ENCODE data around the gene GAR1.
"Not testable (repeated sequence)": the region's sequence is repeated elsewhere in the genome, so short reads cannot be mapped to it uniquely, and the experiment has no call there.

Gene GAR1

DNA sequence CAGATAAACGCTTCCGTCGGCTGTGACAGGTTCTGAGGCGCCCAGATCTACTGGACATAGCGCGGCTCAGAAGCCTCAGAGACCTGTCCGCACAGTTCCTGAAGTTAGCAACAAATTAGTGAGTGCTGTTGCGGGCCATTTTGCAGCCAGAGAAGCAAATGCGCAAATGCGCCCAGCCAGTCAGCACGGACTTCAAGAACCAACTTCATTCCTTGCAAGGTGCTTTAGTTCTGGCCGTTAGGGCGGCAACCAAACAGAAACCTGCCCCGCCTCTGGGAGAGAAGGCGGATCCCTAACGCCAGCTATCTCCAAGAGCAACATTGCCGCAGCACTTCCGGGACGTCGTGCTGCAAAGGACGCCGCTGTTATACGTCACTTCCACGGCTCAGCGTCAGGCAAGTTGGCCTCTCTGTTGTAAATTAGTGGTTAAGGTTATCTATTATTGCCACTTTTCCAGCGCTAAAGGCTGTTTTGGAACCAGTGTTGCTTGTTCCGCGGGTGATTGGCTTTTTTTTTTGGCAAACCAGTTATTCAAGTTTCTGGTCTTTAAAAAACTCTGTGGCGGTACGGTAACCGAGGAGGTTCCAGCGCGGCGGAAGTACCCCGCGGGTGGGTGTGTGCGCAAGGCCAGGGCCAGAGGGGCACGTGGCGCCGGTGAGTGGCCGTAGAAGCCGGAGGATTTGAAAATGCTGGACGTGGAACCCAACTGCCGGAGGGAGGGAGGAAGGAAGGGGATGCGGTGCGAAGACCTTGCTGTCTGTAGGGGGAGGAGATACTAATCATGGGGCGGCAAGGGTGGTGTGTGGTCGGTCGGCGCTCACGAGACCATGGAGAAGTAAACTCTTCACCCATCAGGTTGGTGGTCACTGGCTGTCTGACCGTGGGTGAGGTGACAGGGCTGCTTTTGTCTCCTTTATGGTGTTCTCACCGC, at the start of gene GAR1:
GAR1 (plus strand) TSS at position 612 of the 931 bp plus-strand sequence. CDS start 403 bp downstream, outside the sequence.
- H3K9me3 Mint-ChIP-seq = no peaks in the 10 kb centered on the region
- H3K27me3 Mint-ChIP-seq (ENCODE audit: low read depth, poor library complexity) = peaks cover 9% of the 10 kb centered on the region
- peaks cover 53% of the 10 kb centered on the region for H3K4me1 Mint-ChIP-seq

DNA sequence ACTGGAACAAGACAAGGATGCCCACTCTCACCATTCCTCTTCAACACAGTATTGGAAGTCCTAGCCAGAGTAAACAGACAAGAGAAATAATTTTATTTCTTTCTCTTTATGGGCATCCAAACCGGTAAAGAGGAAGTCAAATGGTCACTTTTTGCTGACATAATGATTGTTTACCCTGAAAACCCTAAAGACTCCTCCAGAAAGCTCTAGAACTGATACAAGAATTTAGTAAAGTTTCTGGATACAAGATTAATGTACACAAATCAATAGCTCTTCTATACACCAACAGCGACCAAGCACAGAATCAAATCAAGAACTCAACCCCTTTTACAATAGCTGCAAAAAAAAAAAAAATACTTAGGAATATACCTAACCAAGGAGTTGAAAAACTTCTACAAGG, 33.5 kb upstream of the GAR1 start:
- not testable (repeated sequence) for H3K9me3 Mint-ChIP-seq; H3K27ac Mint-ChIP-seq; H3K27me3 Mint-ChIP-seq (ENCODE audit: low read depth, poor library complexity); H3K4me3 Mint-ChIP-seq; DNase-seq; H3K36me3 Mint-ChIP-seq (ENCODE audit: low read depth); H3K4me1 Mint-ChIP-seq

More for the DNA sequence above, at the start of gene GAR1:
- peak within 1 kb of the TSS; percentile 100 for H3K4me3 Mint-ChIP-seq
- TF ChIP-seq, protein P1, sequence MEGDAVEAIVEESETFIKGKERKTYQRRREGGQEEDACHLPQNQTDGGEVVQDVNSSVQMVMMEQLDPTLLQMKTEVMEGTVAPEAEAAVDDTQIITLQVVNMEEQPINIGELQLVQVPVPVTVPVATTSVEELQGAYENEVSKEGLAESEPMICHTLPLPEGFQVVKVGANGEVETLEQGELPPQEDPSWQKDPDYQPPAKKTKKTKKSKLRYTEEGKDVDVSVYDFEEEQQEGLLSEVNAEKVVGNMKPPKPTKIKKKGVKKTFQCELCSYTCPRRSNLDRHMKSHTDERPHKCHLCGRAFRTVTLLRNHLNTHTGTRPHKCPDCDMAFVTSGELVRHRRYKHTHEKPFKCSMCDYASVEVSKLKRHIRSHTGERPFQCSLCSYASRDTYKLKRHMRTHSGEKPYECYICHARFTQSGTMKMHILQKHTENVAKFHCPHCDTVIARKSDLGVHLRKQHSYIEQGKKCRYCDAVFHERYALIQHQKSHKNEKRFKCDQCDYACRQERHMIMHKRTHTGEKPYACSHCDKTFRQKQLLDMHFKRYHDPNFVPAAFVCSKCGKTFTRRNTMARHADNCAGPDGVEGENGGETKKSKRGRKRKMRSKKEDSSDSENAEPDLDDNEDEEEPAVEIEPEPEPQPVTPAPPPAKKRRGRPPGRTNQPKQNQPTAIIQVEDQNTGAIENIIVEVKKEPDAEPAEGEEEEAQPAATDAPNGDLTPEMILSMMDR (IDR thresholded peaks at IDR 0.05) = no peak
- peak within 1 kb of the TSS; percentile 98 for H3K27ac Mint-ChIP-seq
- H3K36me3 Mint-ChIP-seq (ENCODE audit: low read depth) = peaks cover 35% of the 10 kb centered on the region
- DNase-seq = peak; percentile 82

DNA sequence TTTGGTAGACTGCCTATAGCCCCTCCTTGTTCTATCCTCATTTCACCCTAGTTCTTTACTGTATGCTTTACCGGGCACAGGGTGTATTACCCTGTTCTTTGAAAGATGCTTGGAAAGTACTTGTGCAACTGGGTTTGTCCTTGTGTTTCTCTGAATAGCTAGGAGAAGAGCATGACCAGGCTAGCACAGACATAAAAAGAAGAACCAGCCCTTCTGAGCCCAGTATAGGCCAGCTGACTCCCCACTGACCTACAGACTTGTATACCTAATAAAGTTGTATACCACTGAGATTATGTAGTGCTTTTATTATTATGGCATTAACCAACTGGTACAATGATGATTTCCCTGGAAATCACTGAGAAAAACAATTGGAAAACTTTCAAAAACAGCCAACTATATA, 28.7 kb upstream of the GAR1 start:
- no peak overlapping the region for H3K4me3 Mint-ChIP-seq
- H3K36me3 Mint-ChIP-seq (ENCODE audit: low read depth) = no peaks in the 10 kb centered on the region
- H3K4me1 Mint-ChIP-seq = no peaks in the 10 kb centered on the region
- H3K27me3 Mint-ChIP-seq (ENCODE audit: low read depth, poor library complexity) = peaks cover 19% of the 10 kb centered on the region
- no peak for DNase-seq
- TF ChIP-seq, protein P1 (IDR thresholded peaks at IDR 0.05) = no peak
- H3K27ac Mint-ChIP-seq = no peak overlapping the region
- H3K9me3 Mint-ChIP-seq = peaks cover 17% of the 10 kb centered on the region

DNA sequence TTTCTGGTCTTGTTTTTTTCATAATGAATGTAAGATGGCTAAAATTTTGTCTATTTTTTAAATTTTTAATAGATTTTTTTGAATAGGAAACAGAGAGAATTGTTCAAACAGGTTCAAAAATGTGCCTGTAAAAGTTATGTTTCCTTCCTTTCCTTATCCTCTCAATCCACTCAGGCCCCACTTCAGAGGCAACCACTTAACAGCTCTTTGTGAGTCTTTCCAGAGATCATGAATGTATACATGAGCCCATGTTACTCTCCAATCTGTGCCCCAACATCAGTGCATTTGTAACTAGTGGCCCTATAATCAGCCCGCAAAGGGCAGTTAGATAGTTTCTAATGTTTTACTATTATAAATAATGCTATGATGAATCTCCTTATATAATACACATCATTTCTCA, 27.8 kb upstream of the GAR1 start:
- Mint-ChIP-seq H3K4me1 (no peaks in the 10 kb centered on the region), H3K27ac (no peak overlapping the region), H3K36me3 (ENCODE audit: low read depth) (no peaks in the 10 kb centered on the region), H3K27me3 (ENCODE audit: low read depth, poor library complexity) (peaks cover 17% of the 10 kb centered on the region), H3K4me3 (no peak overlapping the region), H3K9me3 (peaks cover 17% of the 10 kb centered on the region)
- TF ChIP-seq, protein P1 (IDR thresholded peaks at IDR 0.05) = no peak
- DNase-seq = no peak

DNA sequence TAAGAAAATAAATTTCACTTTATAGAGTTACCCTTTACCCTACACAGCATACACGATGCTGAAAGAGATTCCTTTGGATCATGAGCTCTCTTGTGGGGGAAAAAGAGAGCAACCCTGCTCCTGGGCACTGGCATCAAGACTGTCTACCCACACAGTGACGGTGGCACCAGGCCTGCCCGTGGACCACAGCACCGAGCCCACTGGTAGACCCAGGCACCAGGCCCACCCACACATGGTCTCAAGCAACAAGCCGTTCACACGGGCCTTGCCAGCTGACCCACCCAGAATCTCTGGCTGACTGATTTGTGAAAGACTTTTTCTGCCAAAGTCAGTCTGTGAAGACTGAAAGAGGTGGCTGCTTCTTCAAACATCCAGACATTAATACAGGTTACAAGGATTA, 20.5 kb upstream of the GAR1 start:
- TF ChIP-seq, protein P1 (IDR thresholded peaks at IDR 0.05) = no peak

DNA sequence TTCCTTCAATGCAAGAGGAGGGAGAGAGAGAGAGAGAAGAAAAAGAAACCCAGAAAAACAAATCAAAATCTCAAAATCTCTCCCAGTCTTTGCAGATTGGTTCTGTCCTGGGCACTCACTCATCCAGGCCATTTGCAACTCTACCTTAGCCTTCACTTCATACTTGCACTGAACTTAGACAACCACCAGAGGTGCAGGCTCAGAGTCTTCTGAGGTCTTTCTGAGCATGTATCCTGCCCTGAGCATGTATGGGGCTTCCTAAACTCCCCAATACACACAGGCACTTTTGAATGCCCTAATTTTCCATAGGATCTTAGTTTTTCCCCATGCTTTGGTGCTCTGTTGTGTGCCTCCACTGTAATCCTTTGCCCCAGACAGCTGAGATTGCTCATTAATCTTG, 16.7 kb upstream of the GAR1 start:
- Mint-ChIP-seq H3K4me1 (no peaks in the 10 kb centered on the region), H3K9me3 (peaks cover 25% of the 10 kb centered on the region), H3K4me3 (no peak overlapping the region), H3K36me3 (ENCODE audit: low read depth) (no peaks in the 10 kb centered on the region), H3K27ac (no peak overlapping the region), H3K27me3 (ENCODE audit: low read depth, poor library complexity) (peaks cover 17% of the 10 kb centered on the region)
- TF ChIP-seq, protein P1 (IDR thresholded peaks at IDR 0.05) = no peak
- no peak for DNase-seq

More for the DNA sequence above, 20.5 kb upstream of the GAR1 start:
- H3K4me1 Mint-ChIP-seq = no peaks in the 10 kb centered on the region
- no peaks in the 10 kb centered on the region for H3K36me3 Mint-ChIP-seq (ENCODE audit: low read depth)
- DNase-seq = no peak
- H3K27ac Mint-ChIP-seq = no peak overlapping the region
- H3K27me3 Mint-ChIP-seq (ENCODE audit: low read depth, poor library complexity) = peaks cover 24% of the 10 kb centered on the region
- H3K9me3 Mint-ChIP-seq = peaks cover 32% of the 10 kb centered on the region
- H3K4me3 Mint-ChIP-seq = no peak overlapping the region
